Smooth muscle cell (in vitro differentiated cells): ENCODE results near the gene DPH2. TPM values are rescaled to one million over a fixed set of nuclear protein-coding genes. Genes with fewer than 3 reads are reported as not detected.

Source experiments
- DNase-seq: peaks from one replicate; lab custom pipeline; 2025; ENCODE audit not compliant: unreplicated experiment; lab: John Stamatoyannopoulos, UW
- H2AFZ ChIP-seq: fragments of 200-600 bp; sonication (generic); 2 replicates; pipeline ENCODE4 v1.6.0; 2016; ENCODE audit warnings: antibody characterized with exemption, low read depth, mild to moderate bottlenecking
- H3F3A ChIP-seq: fragments of 200-600 bp; sonication (generic); 2 replicates; pipeline ENCODE4 v1.6.0; 2017; ENCODE audit warnings: antibody characterized with exemption, low read depth
- H3K27ac ChIP-seq: fragments of 200-600 bp; sonication (generic); 2 replicates; pipeline ENCODE4 v1.5.1; 2016; ENCODE audit warnings: low read depth, mild to moderate bottlenecking
- H3K27me3 ChIP-seq: fragments of 200-600 bp; sonication (generic); 2 replicates; pipeline ENCODE4 v1.6.1; 2016; ENCODE audit warnings: low read depth, mild to moderate bottlenecking
- H3K36me3 ChIP-seq: fragments of 200-600 bp; sonication (generic); 2 replicates; pipeline ENCODE4 v1.5.1; 2016; ENCODE audit warnings: low read depth
- H3K4me1 ChIP-seq: fragments of 200-600 bp; sonication (generic); 2 replicates; pipeline ENCODE4 v1.5.1; 2016; ENCODE audit warnings: low read depth
- H3K4me2 ChIP-seq: fragments of 200-600 bp; sonication (generic); 2 replicates; pipeline ENCODE4 v1.6.0; 2016; ENCODE audit warnings: mild to moderate bottlenecking
- H3K4me3 ChIP-seq: fragments of 200-600 bp; sonication (generic); 2 replicates; pipeline ENCODE4 v1.5.1; 2016; ENCODE audit warnings: mild to moderate bottlenecking
- H3K79me2 ChIP-seq: fragments of 200-600 bp; sonication (generic); 2 replicates; pipeline ENCODE4 v1.6.0; 2016; ENCODE audit warnings: low read depth, mild to moderate bottlenecking
- H3K9ac ChIP-seq: fragments of 200-600 bp; sonication (generic); 2 replicates; pipeline ENCODE4 v1.6.0; 2016; ENCODE audit warnings: low read depth
- H3K9me3 ChIP-seq: fragments of 200-600 bp; sonication (generic); replicated peaks from 2 replicates; pipeline ENCODE4 v1.5.1; 2016; ENCODE audit warnings: low read depth
- H4K20me1 ChIP-seq: fragments of 200-600 bp; sonication (generic); 2 replicates; pipeline ENCODE4 v1.6.0; 2016; ENCODE audit warnings: low read depth
- WGBS: methylation state at CpG from one replicate; pipeline ENCODE4 v1.1.7; 2016; ENCODE audit warnings: low lambda C conversion rate; 5-methylcytosine and 5-hydroxymethylcytosine counted together
- polyA plus RNA-seq: library from polyadenylated mRNA; unstranded; fragments of >200 nt; fragmentation: Nextera tagmentation; extraction: Ambion mirVana; gene quantifications from 2 replicates; pipeline ENCODE4 v1.2.1, GENCODE V29; 2016
- total RNA-seq: library from RNA; depleted of rRNA; stranded (reverse); fragments of >200 nt; gene quantifications from 2 replicates; pipeline ENCODE4 v1.2.3, GENCODE V29; 2014
- TF ChIP-seq, protein P1 (sequence below): fragments of 200-600 bp; sonication (generic); IDR thresholded peaks from 2 replicates; pipeline ENCODE4 v1.5.1; 2017; ENCODE audit warnings: borderline replicate concordance, mild to moderate bottlenecking, antibody characterized with exemption; ENCODE audit not compliant: insufficient read depth, poor library complexity, severe bottlenecking

The DPH2 gene
- total and polyA plus RNA-seq, 2 experiments from 2014 or later = 20.3 to 23.5 TPM

DNA sequence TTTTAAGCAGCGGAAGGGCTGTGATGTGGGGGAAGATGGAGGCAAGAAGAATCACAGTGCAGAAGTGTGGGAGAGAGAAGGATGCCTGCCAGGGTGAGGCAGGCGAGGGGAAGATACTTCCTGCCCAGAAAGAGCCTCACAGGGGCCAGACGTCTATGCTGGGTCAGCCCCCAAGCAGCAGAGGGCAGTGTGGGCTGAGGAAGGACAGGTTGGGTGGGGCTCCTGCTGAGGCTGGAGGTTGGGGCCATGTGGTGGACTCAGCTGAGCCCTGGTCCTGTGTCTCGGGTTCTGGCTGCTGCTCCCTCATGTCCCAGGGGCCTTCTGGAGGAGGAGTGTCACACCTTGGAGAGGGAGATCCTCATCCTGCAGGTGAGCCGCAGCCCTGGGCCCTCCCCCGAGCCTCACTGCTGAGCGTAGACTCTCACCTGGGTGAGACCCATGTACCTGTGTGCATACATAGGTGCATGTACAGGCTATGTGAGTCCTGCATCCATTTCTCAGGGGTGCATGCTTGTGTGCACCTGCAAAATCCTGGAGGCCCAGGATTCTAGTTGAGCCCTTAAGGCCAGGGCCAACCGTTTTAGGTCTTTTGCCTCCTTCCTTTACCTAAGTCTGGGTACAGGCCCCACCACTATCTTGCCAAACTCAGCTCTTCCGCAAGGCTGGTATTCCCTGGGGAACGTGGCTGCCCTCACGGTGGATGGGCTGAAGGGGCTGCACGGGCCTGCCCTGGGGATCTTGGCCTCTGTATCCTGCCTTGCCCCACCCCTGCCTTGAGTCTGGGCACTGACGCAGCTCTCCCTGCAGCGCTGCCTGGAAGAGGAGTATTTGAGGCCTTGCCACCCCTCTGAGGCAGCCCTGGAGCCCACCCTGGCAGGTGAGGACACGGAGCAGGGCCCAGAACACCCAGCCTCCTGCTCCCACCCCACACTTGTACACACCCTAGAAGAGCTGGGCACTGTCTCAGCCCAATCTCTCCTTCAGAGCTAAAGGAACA, 25.3 kb downstream of the DPH2 start:
- Histone ChIP-seq H3K4me2 (no peak overlapping the region), H3K9ac (no peak overlapping the region), H3K36me3 (no peaks in the 10 kb centered on the region), H2AFZ (no peak overlapping the region), H3K9me3 (no peaks in the 10 kb centered on the region), H3K4me1 (peaks cover 11% of the 10 kb centered on the region), H3K27me3 (no peaks in the 10 kb centered on the region), H3K79me2 (no peaks in the 10 kb centered on the region), H3K4me3 (no peak overlapping the region), H3F3A (peaks cover 10% of the 10 kb centered on the region), H3K27ac (no peak overlapping the region), H4K20me1 (no peaks in the 10 kb centered on the region)
- DNase-seq = no peak
- TF ChIP-seq, protein P1, sequence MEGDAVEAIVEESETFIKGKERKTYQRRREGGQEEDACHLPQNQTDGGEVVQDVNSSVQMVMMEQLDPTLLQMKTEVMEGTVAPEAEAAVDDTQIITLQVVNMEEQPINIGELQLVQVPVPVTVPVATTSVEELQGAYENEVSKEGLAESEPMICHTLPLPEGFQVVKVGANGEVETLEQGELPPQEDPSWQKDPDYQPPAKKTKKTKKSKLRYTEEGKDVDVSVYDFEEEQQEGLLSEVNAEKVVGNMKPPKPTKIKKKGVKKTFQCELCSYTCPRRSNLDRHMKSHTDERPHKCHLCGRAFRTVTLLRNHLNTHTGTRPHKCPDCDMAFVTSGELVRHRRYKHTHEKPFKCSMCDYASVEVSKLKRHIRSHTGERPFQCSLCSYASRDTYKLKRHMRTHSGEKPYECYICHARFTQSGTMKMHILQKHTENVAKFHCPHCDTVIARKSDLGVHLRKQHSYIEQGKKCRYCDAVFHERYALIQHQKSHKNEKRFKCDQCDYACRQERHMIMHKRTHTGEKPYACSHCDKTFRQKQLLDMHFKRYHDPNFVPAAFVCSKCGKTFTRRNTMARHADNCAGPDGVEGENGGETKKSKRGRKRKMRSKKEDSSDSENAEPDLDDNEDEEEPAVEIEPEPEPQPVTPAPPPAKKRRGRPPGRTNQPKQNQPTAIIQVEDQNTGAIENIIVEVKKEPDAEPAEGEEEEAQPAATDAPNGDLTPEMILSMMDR = peak; percentile 11
- 80% methylated on average over 15 of the region's 15 CpGs for WGBS

DNA sequence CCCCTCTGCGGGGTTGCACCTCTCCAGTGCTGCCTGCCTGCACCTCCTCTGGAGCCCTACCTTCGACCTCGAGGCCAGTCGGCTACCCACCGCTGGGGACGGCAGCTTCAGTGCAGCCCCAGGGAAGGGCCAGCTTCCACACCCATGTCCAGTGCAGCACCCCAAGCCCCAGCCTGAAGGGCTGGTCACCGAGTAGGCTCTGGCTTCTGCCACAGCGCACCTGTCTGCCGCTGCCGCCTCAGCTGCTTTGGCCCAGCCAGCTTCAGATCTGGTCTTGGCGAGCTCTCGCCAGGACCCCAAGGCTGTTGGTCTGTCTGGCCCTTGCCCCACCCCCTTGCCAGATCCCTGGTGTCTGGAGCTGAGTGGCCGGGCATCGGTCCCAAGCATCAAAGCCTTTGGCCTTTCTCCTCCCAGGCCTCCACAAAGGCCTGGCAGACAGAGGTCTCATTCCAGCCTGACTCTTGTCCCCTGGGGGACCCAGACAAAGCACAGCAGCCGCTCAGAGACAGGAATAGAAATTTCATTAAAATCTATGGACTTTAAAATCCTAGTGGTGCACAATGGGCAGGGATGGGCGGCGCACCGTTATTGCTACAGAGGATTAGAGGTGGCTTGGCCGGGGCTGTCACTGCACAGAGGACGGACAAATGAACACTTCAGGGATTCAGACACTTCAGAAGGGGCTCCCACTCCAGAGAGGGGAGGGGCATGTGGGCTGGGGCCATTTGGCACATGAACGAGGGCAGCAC, 26.3 kb downstream of the DPH2 start:
- no peak for DNase-seq

DNA sequence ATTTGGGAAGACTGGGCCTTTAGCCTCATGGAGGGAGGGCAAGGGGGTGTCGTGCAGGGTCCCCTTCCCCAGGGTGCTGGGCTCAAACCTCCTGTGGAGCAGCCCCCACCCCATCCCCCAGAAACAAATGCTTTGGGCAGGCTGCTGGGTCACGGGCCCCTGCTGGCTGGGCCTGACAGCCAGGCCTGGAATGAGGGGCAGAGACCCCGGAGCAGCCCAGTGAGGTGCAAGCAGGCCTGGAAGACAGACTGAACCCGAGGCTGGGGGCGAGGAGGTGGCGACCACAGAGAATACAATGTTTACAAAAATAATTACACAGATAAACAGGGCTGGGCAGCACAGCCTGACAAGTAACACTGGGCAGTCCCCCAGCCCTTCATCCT, 26.9 kb downstream of the DPH2 start:
- no peaks in the 10 kb centered on the region for H3K36me3 ChIP-seq
- H3K27me3 ChIP-seq = no peaks in the 10 kb centered on the region
- no peak overlapping the region for H3K9ac ChIP-seq
- H3F3A ChIP-seq = peaks cover 10% of the 10 kb centered on the region
- 88% methylated on average over 6 of the region's 6 CpGs for WGBS
- no peaks in the 10 kb centered on the region for H4K20me1 ChIP-seq
- TF ChIP-seq, protein P1 = no peak
- H3K4me3 ChIP-seq = no peak overlapping the region
- no peak overlapping the region for H3K4me2 ChIP-seq
- H2AFZ ChIP-seq = no peak overlapping the region
- H3K9me3 ChIP-seq = no peaks in the 10 kb centered on the region
- no peaks in the 10 kb centered on the region for H3K79me2 ChIP-seq
- H3K4me1 ChIP-seq = peaks cover 5% of the 10 kb centered on the region
- no peak overlapping the region for H3K27ac ChIP-seq
- DNase-seq = no peak

More for the DNA sequence above, 26.3 kb downstream of the DPH2 start:
- no peaks in the 10 kb centered on the region for H4K20me1 ChIP-seq
- no peaks in the 10 kb centered on the region for H3K79me2 ChIP-seq
- H3K36me3 ChIP-seq = no peaks in the 10 kb centered on the region
- H3K27me3 ChIP-seq = no peaks in the 10 kb centered on the region
- H3K4me2 ChIP-seq = no peak overlapping the region
- TF ChIP-seq, protein P1 = no peak
- WGBS = 87% methylated on average over 21 of the region's 21 CpGs
- no peak overlapping the region for H3K4me3 ChIP-seq
- no peak overlapping the region for H2AFZ ChIP-seq
- H3F3A ChIP-seq = peaks cover 10% of the 10 kb centered on the region
- no peak overlapping the region for H3K9ac ChIP-seq
- H3K9me3 ChIP-seq = no peaks in the 10 kb centered on the region
- no peak overlapping the region for H3K27ac ChIP-seq
- H3K4me1 ChIP-seq = peaks cover 6% of the 10 kb centered on the region
